Trophoblast cell (in vitro differentiated cells and primary cell): ENCODE results near the gene SYNE2.

Source experiments
- DNase-seq, 2 donors: peaks; one replicate each; pipeline ENCODE4 v3.0.0-alpha.2; 2016
- H2AFZ ChIP-seq: 2 replicates; pipeline ENCODE4 v1.6.1; 2013; ENCODE audit warnings: low read length, moderate library complexity, mild to moderate bottlenecking; ENCODE audit not compliant: insufficient read depth, poor library complexity
- H2AK5ac ChIP-seq: 2 replicates; pipeline ENCODE4 v1.6.1; 2013; ENCODE audit warnings: mild to moderate bottlenecking, low read length
- H2BK120ac ChIP-seq: 2 replicates; pipeline ENCODE4 v1.6.1; 2013; ENCODE audit warnings: low read length, mild to moderate bottlenecking, moderate library complexity; ENCODE audit not compliant: insufficient read depth, poor library complexity
- H2BK12ac ChIP-seq: 2 replicates; pipeline ENCODE4 v1.6.1; 2013; ENCODE audit warnings: mild to moderate bottlenecking, low read length, moderate library complexity
- H2BK5ac ChIP-seq: 2 replicates; pipeline ENCODE4 v1.6.1; 2013; ENCODE audit warnings: low read length, low read depth, moderate library complexity, mild to moderate bottlenecking; ENCODE audit not compliant: poor library complexity
- H3K14ac ChIP-seq: 2 replicates; pipeline ENCODE4 v1.6.1; 2013; ENCODE audit warnings: mild to moderate bottlenecking, low read length
- H3K18ac ChIP-seq: 2 replicates; pipeline ENCODE4 v1.6.1; 2013; ENCODE audit warnings: mild to moderate bottlenecking, low read length
- H3K23ac ChIP-seq: 2 replicates; pipeline ENCODE4 v1.6.1; 2013; ENCODE audit warnings: low read length
- H3K27ac ChIP-seq: 2 replicates; pipeline ENCODE4 v1.5.1; 2013; ENCODE audit warnings: low read depth, mild to moderate bottlenecking, inconsistent platforms, low read length, moderate library complexity
- H3K27me3 ChIP-seq: 2 replicates; pipeline ENCODE4 v1.6.1; 2013; ENCODE audit warnings: inconsistent platforms, mild to moderate bottlenecking, low read length, moderate library complexity; ENCODE audit not compliant: insufficient read depth
- H3K36me3 ChIP-seq, 2 experiments: 1 replicate in 1 of 2; 2 replicates in 1 of 2; pipeline ENCODE4 v1.6.1; 2013; ENCODE audit warnings: low read length in 2 of 2, mild to moderate bottlenecking in 2 of 2, moderate library complexity in 1 of 2; ENCODE audit not compliant: insufficient read depth in 2 of 2, control insufficient read depth in 1 of 2
- H3K4ac ChIP-seq: 2 replicates; pipeline ENCODE4 v1.6.1; 2013; ENCODE audit warnings: low read depth, mild to moderate bottlenecking, low read length, moderate library complexity
- H3K4me1 ChIP-seq, 2 experiments: 1 replicate in 1 of 2; 2 replicates in 1 of 2; pipeline ENCODE4 v1.6.1; 2013; ENCODE audit warnings: low read length in 2 of 2, mild to moderate bottlenecking in 2 of 2, moderate library complexity in 1 of 2; ENCODE audit not compliant: insufficient read depth in 2 of 2, control insufficient read depth in 1 of 2
- H3K4me2 ChIP-seq: 2 replicates; pipeline ENCODE4 v1.6.1; 2013; ENCODE audit warnings: inconsistent platforms, mild to moderate bottlenecking, low read length, moderate library complexity
- H3K4me3 ChIP-seq: 2 replicates; pipeline ENCODE4 v1.5.1; 2013; ENCODE audit warnings: mild to moderate bottlenecking, low read depth, low read length, inconsistent platforms
- H3K79me1 ChIP-seq: one replicate; pipeline ENCODE4 v1.6.1; 2013; ENCODE audit warnings: low read length
- H3K79me2 ChIP-seq: 2 replicates; pipeline ENCODE4 v1.6.1; 2013; ENCODE audit warnings: low read length, mild to moderate bottlenecking; ENCODE audit not compliant: control insufficient read depth, insufficient read depth, poor library complexity
- H3K9ac ChIP-seq: 2 replicates; pipeline ENCODE4 v1.6.1; 2013; ENCODE audit warnings: mild to moderate bottlenecking, low read length
- H3K9me3 ChIP-seq: 2 replicates; pipeline ENCODE4 v1.6.1; 2013; ENCODE audit warnings: low read depth, mild to moderate bottlenecking, control low read depth, inconsistent platforms, low read length; ENCODE audit not compliant: insufficient read depth
- H4K12ac ChIP-seq: 2 replicates; pipeline ENCODE4 v1.6.1; 2013; ENCODE audit warnings: low read depth, mild to moderate bottlenecking, low read length, moderate library complexity
- H4K8ac ChIP-seq: 2 replicates; pipeline ENCODE4 v1.6.1; 2013; ENCODE audit warnings: low read depth, mild to moderate bottlenecking, low read length, moderate library complexity
- H4K91ac ChIP-seq: one replicate; pipeline ENCODE4 v1.6.1; 2013; ENCODE audit warnings: low read depth, mild to moderate bottlenecking, low read length, moderate library complexity
- WGBS: extraction: QIAGEN DNeasy Blood & Tissue Kit; methylation state at CpG from one replicate; pipeline ENCODE4 v1.1.7; 2013; ENCODE audit warnings: missing lambda C conversion rate; ENCODE audit not compliant: insufficient read length, insufficient coverage; ENCODE audit errors: extremely low coverage; 5-methylcytosine and 5-hydroxymethylcytosine counted together

SYNE2 gene

DNA sequence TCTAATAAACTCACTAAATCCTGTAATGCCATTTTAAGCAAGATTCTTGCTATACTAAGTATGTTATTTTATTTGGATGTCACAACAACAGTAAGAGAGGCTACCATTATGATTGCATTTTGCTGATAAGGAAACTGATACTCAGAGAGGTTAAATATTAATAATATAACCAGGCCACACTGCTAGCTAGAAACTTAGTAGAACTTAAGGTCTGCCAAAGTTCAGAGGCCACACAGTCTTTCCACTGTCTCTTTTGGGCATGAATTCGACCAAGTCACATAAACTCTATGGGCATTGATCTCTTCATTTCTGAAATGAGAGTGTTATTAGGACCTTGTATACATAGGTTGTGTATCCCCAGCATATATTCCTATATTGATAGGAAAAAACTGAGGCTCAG is 147.9 kb downstream of the SYNE2 start:
- no peak overlapping the region for H3K27ac ChIP-seq
- H3K9ac ChIP-seq: no peak overlapping the region
- no peak overlapping the region for H2BK12ac ChIP-seq
- H3K79me1 ChIP-seq: no peaks in the 10 kb centered on the region
- no peaks in the 10 kb centered on the region for H3K79me2 ChIP-seq
- H3K23ac ChIP-seq: no peak overlapping the region
- no peak overlapping the region for H2BK5ac ChIP-seq
- H4K12ac ChIP-seq: no peak overlapping the region
- no peak overlapping the region for H3K4me3 ChIP-seq
- H2AFZ ChIP-seq: no peak overlapping the region
- no peak overlapping the region for H2BK120ac ChIP-seq
- H3K4me2 ChIP-seq: no peak overlapping the region
- no peak overlapping the region for H2AK5ac ChIP-seq
- H3K27me3 ChIP-seq: no peaks in the 10 kb centered on the region
- no peak overlapping the region for H3K18ac ChIP-seq
- no CpG with 5 or more reads among the region's 1 CpG for WGBS
- no peak overlapping the region for H4K8ac ChIP-seq
- H3K9me3 ChIP-seq: no peaks in the 10 kb centered on the region
- H3K36me3 ChIP-seq: peaks cover 2 to 4% of the 10 kb centered on the region in 2 experiments
- H3K4me1 ChIP-seq: peaks cover 0 to 2% of the 10 kb centered on the region in 2 experiments
- H3K14ac ChIP-seq: no peak overlapping the region
- H3K4ac ChIP-seq: no peak overlapping the region
- no peak overlapping the region for H4K91ac ChIP-seq
- no peak for DNase-seq

DNA sequence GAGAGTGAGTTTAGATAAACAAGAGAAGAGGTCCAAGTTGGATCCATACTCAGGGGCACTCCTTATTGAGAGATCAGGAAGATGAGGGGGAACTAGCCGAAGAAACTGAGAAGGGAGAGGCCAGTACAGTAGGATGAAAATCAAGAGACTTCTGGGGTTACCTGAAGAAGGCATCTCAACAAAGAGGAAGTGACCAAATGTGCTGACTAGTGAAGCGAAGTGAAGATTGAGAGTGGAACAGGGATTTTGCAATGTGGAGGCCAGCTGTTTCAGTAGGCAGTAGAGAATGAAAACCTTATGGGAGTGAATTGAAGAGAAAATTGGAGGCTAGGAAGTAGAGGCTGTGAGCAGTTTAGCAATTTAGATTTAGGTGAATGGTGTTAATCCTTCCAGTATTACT is 153.0 kb downstream of the SYNE2 start:
- Histone ChIP-seq H4K12ac (no peak overlapping the region), H3K79me1 (no peaks in the 10 kb centered on the region), H3K9me3 (no peaks in the 10 kb centered on the region), H4K91ac (no peak overlapping the region), H3K27me3 (no peaks in the 10 kb centered on the region), H3K23ac (no peak overlapping the region), H4K8ac (no peak overlapping the region), H3K27ac (no peak overlapping the region), H3K4me2 (no peak overlapping the region), H3K36me3 (peaks cover 2 to 6% of the 10 kb centered on the region in 2 experiments), H3K4me1 (no peaks in the 10 kb centered on the region), H3K4me3 (no peak overlapping the region), H3K14ac (no peak overlapping the region), H3K18ac (no peak overlapping the region), H2AK5ac (no peak overlapping the region), H3K9ac (no peak overlapping the region), H3K4ac (no peak overlapping the region), H2BK5ac (no peak overlapping the region), H2AFZ (no peak overlapping the region), H2BK12ac (no peak overlapping the region), H3K79me2 (no peaks in the 10 kb centered on the region), H2BK120ac (no peak overlapping the region)
- no CpG with 5 or more reads among the region's 2 CpGs for WGBS
- no peak for DNase-seq

DNA sequence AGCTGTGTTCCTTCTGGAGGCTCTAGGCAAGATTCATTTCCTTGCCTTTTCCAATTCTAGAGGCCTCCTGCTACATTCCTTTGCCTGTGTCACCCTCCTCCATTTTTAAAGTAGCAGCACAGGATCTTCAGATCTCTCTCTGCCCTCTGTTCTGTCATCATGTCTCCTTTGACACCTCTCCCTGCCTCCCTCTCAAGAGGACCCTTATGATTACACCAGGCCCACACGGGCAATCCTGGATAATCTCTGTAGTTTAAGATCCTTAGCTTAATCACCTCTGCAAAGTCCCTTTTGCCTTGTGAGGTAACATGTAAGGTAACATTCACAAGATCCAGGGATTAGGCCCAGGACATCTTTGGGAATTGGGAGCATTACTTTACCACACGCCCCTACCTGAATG is 155.2 kb downstream of the SYNE2 start:
- Histone ChIP-seq H4K12ac (no peak overlapping the region), H3K27ac (no peak overlapping the region), H3K14ac (no peak overlapping the region), H3K4me1 (no peaks in the 10 kb centered on the region), H3K4ac (no peak overlapping the region), H3K36me3 (peaks cover 2 to 6% of the 10 kb centered on the region in 2 experiments), H3K79me1 (no peaks in the 10 kb centered on the region), H2BK12ac (no peak overlapping the region), H3K9me3 (no peaks in the 10 kb centered on the region), H3K4me2 (no peak overlapping the region), H3K27me3 (no peaks in the 10 kb centered on the region), H3K18ac (no peak overlapping the region), H3K79me2 (no peaks in the 10 kb centered on the region), H4K8ac (no peak overlapping the region), H2AFZ (no peak overlapping the region), H3K9ac (no peak overlapping the region), H2BK5ac (no peak overlapping the region), H2BK120ac (no peak overlapping the region), H4K91ac (no peak overlapping the region), H2AK5ac (no peak overlapping the region), H3K4me3 (no peak overlapping the region), H3K23ac (no peak overlapping the region)
- no CpG with 5 or more reads among the region's 2 CpGs for WGBS
- no peak for DNase-seq

DNA sequence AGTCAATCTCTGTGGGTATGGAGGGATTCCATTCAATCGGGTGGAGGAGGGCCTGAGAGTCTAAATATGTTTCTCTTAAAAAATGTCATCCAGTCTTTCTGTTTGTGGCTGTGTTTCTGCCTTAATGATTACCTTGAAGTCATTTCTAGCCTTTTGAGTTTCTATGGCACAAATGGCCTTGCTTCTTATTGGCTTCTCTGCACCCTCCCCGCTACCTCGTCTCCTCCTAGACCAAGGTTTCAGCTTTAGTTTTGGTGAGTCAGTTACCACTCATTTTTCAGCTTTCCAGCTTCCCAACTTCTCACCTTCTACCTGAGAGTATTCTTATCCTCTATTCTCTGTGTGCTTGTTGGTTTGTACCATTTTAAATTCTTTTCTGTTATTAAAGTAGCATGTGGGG is 159.2 kb downstream of the SYNE2 start:
- no peak overlapping the region for H2BK5ac ChIP-seq
- no peak overlapping the region for H2BK12ac ChIP-seq
- H4K8ac ChIP-seq: no peak overlapping the region
- no peak overlapping the region for H2AFZ ChIP-seq
- no peak overlapping the region for H3K4me2 ChIP-seq
- no peak overlapping the region for H3K23ac ChIP-seq
- no peak overlapping the region for H2BK120ac ChIP-seq
- no peaks in the 10 kb centered on the region for H3K79me1 ChIP-seq
- no peak overlapping the region for H3K9ac ChIP-seq
- H3K9me3 ChIP-seq: no peaks in the 10 kb centered on the region
- no peak for DNase-seq
- no CpG with 5 or more reads among the region's 3 CpGs for WGBS
- H3K27ac ChIP-seq: no peak overlapping the region
- no peak overlapping the region for H3K18ac ChIP-seq
- no peaks in the 10 kb centered on the region for H3K4me1 ChIP-seq
- H3K4ac ChIP-seq: no peak overlapping the region
- H4K91ac ChIP-seq: no peak overlapping the region
- H3K36me3 ChIP-seq: peaks cover 2 to 8% of the 10 kb centered on the region in 2 experiments
- H3K79me2 ChIP-seq: no peaks in the 10 kb centered on the region
- no peaks in the 10 kb centered on the region for H3K27me3 ChIP-seq
- H3K14ac ChIP-seq: no peak overlapping the region
- H4K12ac ChIP-seq: no peak overlapping the region
- no peak overlapping the region for H2AK5ac ChIP-seq
- no peak overlapping the region for H3K4me3 ChIP-seq
